Epithelial cell of esophagus (primary cell): Measurements from ENCODE around the gene PLEKHO2.

Experiments used
- DNase-seq: peaks from one replicate; pipeline ENCODE4 v3.0.0; 2010; ENCODE audit warnings: low read depth
- H3K4me3 ChIP-seq: 2 replicates; pipeline ENCODE4 v1.5.1; 2011; ENCODE audit warnings: mild to moderate bottlenecking, low read length, control low read depth
- TF ChIP-seq, protein P1 (sequence below): IDR thresholded peaks from 2 replicates; pipeline ENCODE4 v1.5.1; 2011; ENCODE audit warnings: low read depth, mild to moderate bottlenecking, low read length, control low read depth, inconsistent platforms; ENCODE audit not compliant: insufficient read depth; ENCODE audit errors: missing control alignments

The PLEKHO2 gene

DNA sequence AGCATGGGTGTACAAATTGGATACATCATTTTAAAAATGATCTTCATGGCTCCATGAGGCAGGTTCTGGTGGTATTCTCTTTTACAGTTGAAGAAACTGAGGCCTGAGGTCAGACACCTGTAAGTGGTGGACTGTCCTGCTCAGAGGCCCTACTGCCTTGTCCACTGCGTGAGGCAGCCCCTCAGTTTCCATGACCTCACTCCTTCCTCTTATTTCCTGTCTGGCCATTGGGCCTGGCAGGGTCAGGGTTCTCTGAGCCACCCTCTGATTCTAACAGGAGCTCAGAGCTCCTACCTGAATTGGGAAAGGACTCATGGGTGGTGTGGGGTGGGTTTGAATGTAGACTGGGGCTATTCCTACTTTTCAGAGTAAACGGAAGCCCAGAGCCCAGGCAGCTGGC lies 17.5 kb downstream of the PLEKHO2 start:
- DNase-seq: no peak
- H3K4me3 ChIP-seq: no peak overlapping the region

DNA sequence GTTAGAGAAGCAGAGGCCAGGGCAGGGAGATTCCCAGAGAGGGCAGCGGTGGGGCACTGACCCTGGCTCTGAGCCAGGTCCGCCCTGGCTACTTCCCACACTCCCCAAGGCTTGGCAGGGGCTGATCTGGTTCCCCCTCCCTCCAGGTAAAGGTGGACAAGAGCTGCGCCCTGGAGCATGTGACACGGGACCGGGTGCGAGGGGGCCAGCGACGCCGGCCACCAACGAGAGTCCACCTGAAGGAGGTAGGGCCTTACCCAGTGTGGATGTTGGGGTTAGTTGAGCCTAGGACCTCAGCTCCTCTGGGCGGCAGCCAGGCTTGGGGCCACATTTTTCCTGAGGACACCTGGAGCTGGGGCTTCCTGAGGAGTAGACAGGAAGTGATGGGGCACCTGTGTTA lies 19.6 kb downstream of the PLEKHO2 start:
- TF ChIP-seq, protein P1, sequence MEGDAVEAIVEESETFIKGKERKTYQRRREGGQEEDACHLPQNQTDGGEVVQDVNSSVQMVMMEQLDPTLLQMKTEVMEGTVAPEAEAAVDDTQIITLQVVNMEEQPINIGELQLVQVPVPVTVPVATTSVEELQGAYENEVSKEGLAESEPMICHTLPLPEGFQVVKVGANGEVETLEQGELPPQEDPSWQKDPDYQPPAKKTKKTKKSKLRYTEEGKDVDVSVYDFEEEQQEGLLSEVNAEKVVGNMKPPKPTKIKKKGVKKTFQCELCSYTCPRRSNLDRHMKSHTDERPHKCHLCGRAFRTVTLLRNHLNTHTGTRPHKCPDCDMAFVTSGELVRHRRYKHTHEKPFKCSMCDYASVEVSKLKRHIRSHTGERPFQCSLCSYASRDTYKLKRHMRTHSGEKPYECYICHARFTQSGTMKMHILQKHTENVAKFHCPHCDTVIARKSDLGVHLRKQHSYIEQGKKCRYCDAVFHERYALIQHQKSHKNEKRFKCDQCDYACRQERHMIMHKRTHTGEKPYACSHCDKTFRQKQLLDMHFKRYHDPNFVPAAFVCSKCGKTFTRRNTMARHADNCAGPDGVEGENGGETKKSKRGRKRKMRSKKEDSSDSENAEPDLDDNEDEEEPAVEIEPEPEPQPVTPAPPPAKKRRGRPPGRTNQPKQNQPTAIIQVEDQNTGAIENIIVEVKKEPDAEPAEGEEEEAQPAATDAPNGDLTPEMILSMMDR: no peak
- H3K4me3 ChIP-seq: no peak overlapping the region
- DNase-seq: no peak

More for the DNA sequence above, 17.5 kb downstream of the PLEKHO2 start:
- TF ChIP-seq, protein P1: no peak

DNA sequence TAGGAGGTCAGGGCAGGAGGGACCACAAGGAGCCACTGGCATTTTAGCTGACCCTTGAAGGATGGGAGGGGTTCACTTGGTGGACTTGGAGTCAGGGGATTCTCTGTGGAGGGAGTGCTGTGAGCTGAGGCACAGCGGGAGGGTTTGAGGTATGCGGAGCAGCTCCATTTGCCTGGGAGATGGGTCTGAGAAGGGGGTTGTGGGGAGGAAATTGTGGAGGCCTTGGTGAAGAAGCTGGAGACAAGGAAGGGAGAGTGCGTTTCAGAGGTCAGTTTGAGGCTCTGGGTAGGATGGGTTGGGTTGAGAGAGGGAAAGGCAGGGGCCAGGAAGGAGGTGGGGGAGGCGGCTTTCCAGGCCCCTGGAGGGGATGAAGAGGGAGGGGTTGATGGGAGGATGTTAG lies 20.2 kb downstream of the PLEKHO2 start:
- DNase-seq: no peak
- H3K4me3 ChIP-seq: no peak overlapping the region
- TF ChIP-seq, protein P1: no peak

DNA sequence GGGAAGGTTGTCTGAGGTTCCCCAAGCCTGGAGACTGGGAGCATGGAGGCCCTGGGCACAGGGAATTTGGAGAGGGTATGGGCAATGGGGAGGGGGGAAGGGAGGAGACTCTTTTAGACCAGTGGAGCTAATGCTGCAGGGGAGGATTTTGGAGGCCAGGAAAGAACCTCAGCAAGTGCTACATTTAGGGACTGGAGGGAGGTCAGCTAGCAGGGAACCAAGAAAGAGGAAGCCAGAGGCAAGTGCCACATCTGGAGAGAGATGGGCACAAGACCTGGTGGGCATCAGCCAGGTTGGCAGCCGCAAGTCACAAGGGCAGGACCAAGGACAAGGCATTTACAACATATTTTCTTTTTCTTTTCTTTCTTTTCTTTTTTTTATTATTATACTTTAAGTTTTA lies 20.7 kb downstream of the PLEKHO2 start:
- TF ChIP-seq, protein P1: no peak
- DNase-seq: no peak
- H3K4me3 ChIP-seq: no peak overlapping the region

DNA sequence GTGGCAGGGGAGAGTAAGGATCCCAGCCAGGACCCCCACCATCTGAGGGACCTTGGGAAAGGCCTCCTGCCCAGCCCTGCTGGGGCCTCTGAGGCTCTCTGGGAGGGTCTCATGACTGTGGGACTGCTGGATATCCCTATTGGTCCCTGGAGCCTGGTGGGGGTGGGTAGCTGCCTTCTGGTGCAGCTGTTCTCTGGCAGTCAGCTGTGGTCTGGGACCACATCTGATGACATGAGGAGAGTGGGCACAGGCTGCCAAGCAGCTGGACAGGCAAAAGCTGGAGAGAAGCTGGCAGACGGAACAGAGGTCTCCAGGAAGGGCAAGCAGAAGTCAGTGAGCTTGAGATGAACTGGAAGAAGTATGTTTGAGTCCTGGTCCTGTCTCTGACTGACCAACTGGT lies 22.4 kb downstream of the PLEKHO2 start:
- H3K4me3 ChIP-seq: no peak overlapping the region
- TF ChIP-seq, protein P1: no peak
- DNase-seq: no peak

DNA sequence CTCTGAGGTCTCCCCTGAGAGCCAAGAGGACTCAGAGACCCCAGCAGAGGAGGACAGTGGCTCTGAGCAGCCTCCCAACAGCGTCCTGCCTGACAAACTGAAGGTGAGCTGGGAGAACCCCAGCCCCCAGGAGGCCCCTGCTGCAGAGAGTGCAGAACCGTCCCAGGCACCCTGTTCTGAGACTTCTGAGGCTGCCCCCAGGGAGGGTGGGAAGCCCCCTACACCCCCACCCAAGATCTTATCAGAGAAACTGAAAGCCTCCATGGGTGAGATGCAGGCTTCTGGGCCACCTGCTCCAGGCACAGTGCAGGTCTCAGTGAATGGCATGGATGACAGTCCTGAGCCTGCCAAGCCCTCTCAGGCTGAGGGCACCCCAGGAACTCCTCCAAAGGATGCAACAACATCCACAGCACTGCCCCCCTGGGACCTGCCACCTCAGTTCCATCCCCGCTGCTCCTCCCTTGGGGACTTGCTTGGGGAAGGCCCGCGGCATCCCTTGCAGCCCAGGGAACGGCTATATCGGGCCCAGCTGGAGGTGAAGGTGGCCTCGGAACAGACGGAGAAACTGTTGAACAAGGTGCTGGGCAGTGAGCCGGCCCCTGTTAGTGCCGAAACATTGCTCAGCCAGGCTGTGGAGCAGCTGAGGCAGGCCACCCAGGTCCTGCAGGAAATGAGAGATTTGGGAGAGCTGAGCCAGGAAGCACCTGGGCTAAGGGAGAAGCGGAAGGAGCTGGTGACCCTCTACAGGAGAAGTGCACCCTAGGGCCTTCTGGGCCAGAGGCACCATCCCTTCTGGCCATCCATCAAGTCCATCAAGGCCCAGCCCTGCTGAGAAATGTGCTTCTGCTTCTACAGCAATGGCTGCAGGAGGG lies 23.6 kb downstream of the PLEKHO2 start:
- H3K4me3 ChIP-seq: no peak overlapping the region
- DNase-seq: no peak
- TF ChIP-seq, protein P1: no peak
